HCT116 (cell line): Measurements from ENCODE around the gene MYLIP. TPM values are rescaled to one million over a fixed set of nuclear protein-coding genes. Genes with fewer than 3 reads are reported as not detected.
A peak's percentile ranks its signal among the peaks of the same experiment; 100 is the strongest.

ENCODE experiments used
- ATAC-seq: fragments of 200-7000 bp; cut with Tn5 transposase; 2 replicates; pipeline ENCODE4 v1.9.1; 2020; ENCODE audit warnings: mild to moderate bottlenecking, moderate library complexity
- BruUV-seq: library from RNA; stranded (reverse); fragments of 400-500 nt; replicated peaks from 2 replicates; lab custom pipeline; 2021; lab: Mats Ljungman, UMichigan
- CTCF ChIA-PET: fragments of 300-600 bp; sonication (Branson Sonifier 250); formaldehyde crosslinking; loops from one replicate; lab custom pipeline; 2021; ENCODE audit warnings: antibody characterized with exemption; lab: Charles Lee
- POLR2A ChIA-PET: fragments of 300-600, 350-600 bp; sonication (Branson Sonifier 250); formaldehyde crosslinking; loops from one replicate; lab custom pipeline; 2021; ENCODE audit warnings: antibody characterized with exemption; lab: Charles Lee
- RAD21 ChIA-PET, 2 experiments: fragments of 300-600 bp; sonication (Branson Sonifier 250); formaldehyde crosslinking; loops; one replicate each; lab custom pipeline; 2023; ENCODE audit warnings: low total read pairs in 2 of 2; ENCODE audit not compliant: uncharacterized antibody in 2 of 2, unreplicated experiment in 2 of 2, low non-redundant PET in 1 of 2; lab: Charles Lee
- DNase-seq: peaks from one replicate; pipeline ENCODE4 v3.0.0-alpha.2; 2010; ENCODE audit warnings: low read depth, low spot score
- H2AFZ ChIP-seq: fragments of 200-600 bp; shearing (Covaris generic), sonication (generic); 2 replicates; pipeline ENCODE4 v1.6.1; 2017; ENCODE audit warnings: low read depth, mixed run types, mixed read lengths, antibody characterized with exemption, low read length; ENCODE audit not compliant: poor library complexity, severe bottlenecking
- H3K27ac ChIP-seq: 2 replicates; pipeline ENCODE4 v1.5.1; 2012; ENCODE audit warnings: low read depth, low read length
- H3K27me3 ChIP-seq: fragments of 200-600 bp; sonication (generic); 2 replicates; pipeline ENCODE4 v1.6.1; 2016; ENCODE audit warnings: mixed run types, low read length, mixed read lengths; ENCODE audit not compliant: insufficient read depth
- H3K36me3 ChIP-seq, 2 experiments: fragments of 200-500 bp in 1 of 2; fragments of 200-600 bp in 1 of 2; sonication (Bioruptor generic) in 1 of 2; sonication (generic) in 1 of 2; 2 replicates each; pipeline versions ENCODE4 v1.5.1 to v1.6.1; 2014 to 2016; ENCODE audit warnings: low read length in 2 of 2, inconsistent platforms in 1 of 2, mixed read lengths in 1 of 2, mixed run types in 1 of 2; ENCODE audit not compliant: insufficient read depth in 2 of 2, control insufficient read depth in 1 of 2
- H3K4me1 ChIP-seq, 2 experiments: fragments of 200-600 bp in 1 of 2; sonication (generic) in 1 of 2; 2 replicates each; pipeline versions ENCODE4 v1.5.1 to v1.6.1; 2012 to 2017; ENCODE audit warnings: low read length in 2 of 2, inconsistent platforms in 1 of 2, mild to moderate bottlenecking in 1 of 2, mixed read lengths in 1 of 2, mixed run types in 1 of 2, moderate library complexity in 1 of 2; ENCODE audit not compliant: insufficient read depth in 2 of 2, control insufficient read depth in 1 of 2
- H3K4me2 ChIP-seq: fragments of 200-600 bp; sonication (generic); 2 replicates; pipeline ENCODE4 v1.6.1; 2017; ENCODE audit warnings: mixed run types, low read length, mixed read lengths
- H3K4me3 ChIP-seq, 2 experiments: fragments of 200-600 bp in 1 of 2; sonication (generic) in 1 of 2; replicated peaks in 1 of 2; 2 replicates each; pipeline ENCODE4 v1.5.1; 2011 to 2016; ENCODE audit warnings: low read length in 2 of 2, control low read depth in 1 of 2, low read depth in 1 of 2, mild to moderate bottlenecking in 1 of 2, mixed read lengths in 1 of 2, mixed run types in 1 of 2
- H3K79me2 ChIP-seq: fragments of 200-600 bp; sonication (generic); 2 replicates; pipeline ENCODE4 v1.6.1; 2017; ENCODE audit warnings: mild to moderate bottlenecking, mixed run types, low read length, moderate library complexity, mixed read lengths; ENCODE audit not compliant: insufficient read depth
- H3K9ac ChIP-seq: fragments of 200-600 bp; sonication (generic); 2 replicates; pipeline ENCODE4 v1.6.1; 2016; ENCODE audit warnings: low read length, mixed read lengths
- H3K9me2 ChIP-seq: fragments of 200-600 bp; sonication (generic), shearing (Covaris generic); 2 replicates; pipeline ENCODE4 v1.6.1; 2017; ENCODE audit warnings: mixed run types, mild to moderate bottlenecking, moderate library complexity; ENCODE audit not compliant: insufficient read depth
- H3K9me3 ChIP-seq, 2 experiments: fragments of 200-500 bp in 1 of 2; fragments of 200-600 bp in 1 of 2; sonication (Bioruptor generic) in 1 of 2; sonication (generic) in 1 of 2; 2 replicates each; pipeline ENCODE4 v1.6.1; 2014 to 2017; ENCODE audit warnings: low read length in 2 of 2, mixed read lengths in 2 of 2, inconsistent platforms in 1 of 2, low read depth in 1 of 2, mild to moderate bottlenecking in 1 of 2, mixed run types in 1 of 2, moderate library complexity in 1 of 2; ENCODE audit not compliant: control insufficient read depth in 1 of 2, insufficient read depth in 1 of 2
- H4K20me1 ChIP-seq: fragments of 200-600 bp; sonication (generic), shearing (Covaris generic); 2 replicates; pipeline ENCODE4 v1.6.1; 2017; ENCODE audit warnings: mixed run types, mild to moderate bottlenecking, moderate library complexity; ENCODE audit not compliant: insufficient read depth
- CEBPB ChIP-seq: IDR thresholded peaks from 2 replicates; pipeline ENCODE4 v1.6.1; 2012; ENCODE audit warnings: low read depth
- EZH2 ChIP-seq: fragments of 200-600 bp; sonication (generic); IDR thresholded peaks from 2 replicates; pipeline ENCODE4 v1.6.1; 2017; ENCODE audit warnings: antibody characterized with exemption, mixed run types
- FOSL1 ChIP-seq: IDR thresholded peaks from 2 replicates; pipeline ENCODE4 v1.6.1; 2012; ENCODE audit warnings: low read depth
- JUND ChIP-seq: IDR thresholded peaks from 2 replicates; pipeline ENCODE4 v1.6.1; 2012
- POLR2AphosphoS5 ChIP-seq: IDR thresholded peaks from 2 replicates; pipeline ENCODE4 v1.6.1; 2011; ENCODE audit warnings: mild to moderate bottlenecking, low read depth, low read length, moderate library complexity
- RAD21 ChIP-seq: IDR thresholded peaks from 2 replicates; pipeline ENCODE4 v1.6.1; 2012; ENCODE audit warnings: low read depth, mild to moderate bottlenecking
- YY1 ChIP-seq: IDR thresholded peaks from 2 replicates; pipeline ENCODE4 v1.6.1; 2011; ENCODE audit warnings: low read length, low read depth, moderate library complexity, mild to moderate bottlenecking; ENCODE audit not compliant: insufficient replicate concordance; ENCODE audit errors: extremely low read depth
- intact Hi-C: fragments of 100-400 bp; cut with micrococcal nuclease; formaldehyde crosslinking; loops from 2 replicates; pipeline ENCODE4 v1.10.0; 2022
- total RNA-seq: library from RNA; stranded (reverse); gene quantifications from one replicate; pipeline ENCODE4 v1.2.1, GENCODE V29; 2021; ENCODE audit not compliant: unreplicated experiment

Gene MYLIP
- total RNA-seq, 1 experiment from 2014 or later = 10.6 TPM

GRCh38 chr6:16154904-16155303 is 26.0 kb downstream of the MYLIP start:
- no peak for DNase-seq
- CTCF ChIA-PET = no interaction called here
- BruUV-seq = no TSS peak
- TF ChIP-seq JUND = 0 out of 2 replicates have a peak, but pooled peaks have one; percentile 9
- no peak for TF ChIP-seq CEBPB
- TF ChIP-seq, all 23 proteins: peak for 1
- H3K9ac ChIP-seq = no peak overlapping the region
- no peak overlapping the region for H3K4me2 ChIP-seq
- H3K79me2 ChIP-seq = no peaks in the 10 kb centered on the region
- no peaks in the 10 kb centered on the region for H3K27me3 ChIP-seq
- intact Hi-C loops = no loop called here
- no peaks in the 10 kb centered on the region for H3K4me1 ChIP-seq
- H3K9me3 ChIP-seq = no peaks in the 10 kb centered on the region
- ChIA-PET RAD21 (no interaction called here), POLR2A (no interaction called here)
- H2AFZ ChIP-seq = no peak overlapping the region
- H3K36me3 ChIP-seq = no peaks in the 10 kb centered on the region
- no peak for ATAC-seq
- no peak overlapping the region for H3K27ac ChIP-seq
- H3K4me3 ChIP-seq = no peak overlapping the region
- H3K9me2 ChIP-seq = no peaks in the 10 kb centered on the region
- H4K20me1 ChIP-seq = no peaks in the 10 kb centered on the region

DNA sequence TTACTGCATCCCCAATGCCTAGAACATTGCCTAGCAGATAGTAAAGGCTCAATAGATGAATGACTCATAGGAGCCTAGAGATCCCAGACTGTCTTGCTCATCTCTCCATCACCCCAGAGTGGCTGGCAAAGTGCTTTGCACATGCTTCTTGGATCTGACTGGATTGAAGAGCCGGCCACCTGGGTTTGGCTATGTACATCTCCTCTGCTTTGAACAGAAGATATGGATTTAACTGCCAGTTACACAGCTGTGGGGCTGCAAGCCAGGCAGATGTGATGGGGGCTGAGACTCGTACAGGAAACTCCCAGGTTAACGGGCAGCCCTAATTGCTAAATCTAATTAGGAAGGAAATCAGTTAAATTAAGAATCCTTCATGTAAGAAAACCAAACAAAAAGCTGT is 28.6 kb downstream of the MYLIP start:
- Histone ChIP-seq H4K20me1 (no peaks in the 10 kb centered on the region), H3K27me3 (no peaks in the 10 kb centered on the region), H3K4me3 (no peak overlapping the region), H3K4me2 (no peak overlapping the region), H3K27ac (no peak overlapping the region), H3K9me3 (no peaks in the 10 kb centered on the region), H2AFZ (no peak overlapping the region), H3K79me2 (no peaks in the 10 kb centered on the region), H3K9ac (no peak overlapping the region), H3K9me2 (no peaks in the 10 kb centered on the region), H3K4me1 (no peaks in the 10 kb centered on the region), H3K36me3 (no peaks in the 10 kb centered on the region)
- intact Hi-C loops = no loop called here
- no TSS peak for BruUV-seq
- TF ChIP-seq EZH2 (no peak), POLR2AphosphoS5 (no peak), FOSL1 (no peak), YY1 (no peak), RAD21 (no peak)
- ATAC-seq (no peak), DNase-seq (no peak)
- ChIA-PET RAD21 (no interaction called here), POLR2A (no interaction called here), CTCF (no interaction called here)
